ENCODE data around the gene SUGP2. TPM values are rescaled to one million over a fixed set of nuclear protein-coding genes. Genes with fewer than 3 reads are reported as not detected.
A peak's percentile ranks its signal among the peaks of the same experiment; 100 is the strongest.

Gene SUGP2
- total and polyA plus RNA-seq, 2 of the 13 experiments (the other 11 are each of a cell fraction or from before 2014, with no cell fraction given) = 40.6 to 57.7 TPM

DNA sequence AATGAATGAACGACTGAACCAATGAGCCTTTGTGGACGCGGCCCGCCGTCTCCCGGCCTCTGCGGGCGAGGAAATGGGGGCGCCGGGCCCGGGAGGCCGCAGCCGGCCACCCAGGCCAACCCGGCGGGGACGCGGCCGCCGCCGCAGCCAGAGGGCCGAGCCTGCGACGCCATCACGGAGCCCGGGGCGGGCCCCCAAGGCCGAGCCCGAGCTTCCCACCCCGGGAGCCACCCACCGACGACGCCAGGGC lies 216 bp downstream of the SUGP2 start:
- Histone ChIP-seq H3K4me2 (ENCODE audit: low read depth, low read length) (peak overlapping the region; percentile 95), H3K27me3 (ENCODE audit: control insufficient read depth in 1 of 2, insufficient read depth in 2 of 2, low read length in 2 of 2) (no peaks in the 10 kb centered on the region; a peak in 1 of 5 replicates), H3K4me1 (ENCODE audit: insufficient read depth, low read length) (peaks cover 41% of the 10 kb centered on the region), H3K27ac (ENCODE audit: extremely low read length, insufficient read depth, low read length) (peak overlapping the region; percentile 98), H4K20me1 (ENCODE audit: insufficient read depth, low read length) (peaks cover 7% of the 10 kb centered on the region; the same call in 1 of the 2 replicates), H3K4me3 (replicated peaks in 1 of 3; ENCODE audit: insufficient read depth in 1 of 3, low read depth in 2 of 3, low read length in 3 of 3) (peak overlapping the region; percentile 91 to 98 (median 93)), H3K9ac (ENCODE audit: insufficient read depth, low read depth, low read length) (peak overlapping the region; percentile 94), H2AFZ (ENCODE audit: low read length) (no peak overlapping the region), H3K9me3 (ENCODE audit: low read length) (no peaks in the 10 kb centered on the region), H3K79me2 (ENCODE audit: insufficient read depth, low read length) (peaks cover 51% of the 10 kb centered on the region), H3K36me3 (replicated peaks in 1 of 2; ENCODE audit: control insufficient read depth in 1 of 2, insufficient read depth in 2 of 2, low read length in 2 of 2) (peaks cover 8 to 30% of the 10 kb centered on the region in 2 experiments)
- BruUV-seq (replicated peaks) = TSS peak; percentile 75
- ChIA-PET CTCF (ENCODE audit: low intra/inter-chr PET ratio, low total read pairs) (no interaction called here), POLR2A (no interaction called here)
- ATAC-seq = peak; percentile 47; the same call in 1 of the 3 replicates
- in situ Hi-C loops (cut with HindIII; ENCODE audit: extremely low pct_ligation_motif_present, low pct_unique_long_range_greater_than_20kb) (no loop called here), intact Hi-C loops (cut with micrococcal nuclease; ENCODE audit: unreplicated experiment) (loop anchor here (2.0 kb wide), 1 partner anchor 30 kb away; the partner anchor contains the start of gene SLC25A42)
- DNase-seq (ENCODE audit: low spot score) = no peak
- WGBS (ENCODE audit: low lambda C conversion rate) = no CpG with 5 or more reads among the region's 32 CpGs
- FAIRE-seq = no peak
- TF ChIP-seq, protein P1, sequence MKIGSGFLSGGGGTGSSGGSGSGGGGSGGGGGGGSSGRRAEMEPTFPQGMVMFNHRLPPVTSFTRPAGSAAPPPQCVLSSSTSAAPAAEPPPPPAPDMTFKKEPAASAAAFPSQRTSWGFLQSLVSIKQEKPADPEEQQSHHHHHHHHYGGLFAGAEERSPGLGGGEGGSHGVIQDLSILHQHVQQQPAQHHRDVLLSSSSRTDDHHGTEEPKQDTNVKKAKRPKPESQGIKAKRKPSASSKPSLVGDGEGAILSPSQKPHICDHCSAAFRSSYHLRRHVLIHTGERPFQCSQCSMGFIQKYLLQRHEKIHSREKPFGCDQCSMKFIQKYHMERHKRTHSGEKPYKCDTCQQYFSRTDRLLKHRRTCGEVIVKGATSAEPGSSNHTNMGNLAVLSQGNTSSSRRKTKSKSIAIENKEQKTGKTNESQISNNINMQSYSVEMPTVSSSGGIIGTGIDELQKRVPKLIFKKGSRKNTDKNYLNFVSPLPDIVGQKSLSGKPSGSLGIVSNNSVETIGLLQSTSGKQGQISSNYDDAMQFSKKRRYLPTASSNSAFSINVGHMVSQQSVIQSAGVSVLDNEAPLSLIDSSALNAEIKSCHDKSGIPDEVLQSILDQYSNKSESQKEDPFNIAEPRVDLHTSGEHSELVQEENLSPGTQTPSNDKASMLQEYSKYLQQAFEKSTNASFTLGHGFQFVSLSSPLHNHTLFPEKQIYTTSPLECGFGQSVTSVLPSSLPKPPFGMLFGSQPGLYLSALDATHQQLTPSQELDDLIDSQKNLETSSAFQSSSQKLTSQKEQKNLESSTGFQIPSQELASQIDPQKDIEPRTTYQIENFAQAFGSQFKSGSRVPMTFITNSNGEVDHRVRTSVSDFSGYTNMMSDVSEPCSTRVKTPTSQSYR (CRISPR knock-in tag; IDR thresholded peaks at IDR 0.05; ENCODE audit: borderline replicate concordance) = no peak
- TF ChIP-seq ZNF558 (CRISPR knock-in tag; IDR thresholded peaks at IDR 0.05; ENCODE audit: borderline replicate concordance) (0 out of 2 replicates have a peak, but pooled peaks have one; percentile 14), RAD21 (CRISPR knock-in tag; IDR thresholded peaks at IDR 0.05) (peak; percentile 20; the same call in 1 of the 2 replicates), TMF1 (CRISPR knock-in tag; IDR thresholded peaks at IDR 0.05; ENCODE audit: low read depth) (0 out of 2 replicates have a peak, but pooled peaks have one; percentile 54), SCMH1 (CRISPR knock-in tag; IDR thresholded peaks at IDR 0.05; ENCODE audit: borderline replicate concordance) (no peak), ZBTB1 (CRISPR knock-in tag; IDR thresholded peaks at IDR 0.05; ENCODE audit: borderline replicate concordance) (no peak), NFYC (CRISPR knock-in tag; IDR thresholded peaks at IDR 0.05) (no peak), YY1 (IDR thresholded peaks at IDR 0.05; ENCODE audit: insufficient read depth, insufficient replicate concordance, low read depth, low read length) (peak; percentile 58), ZFP62 (CRISPR knock-in tag; IDR thresholded peaks at IDR 0.05) (no peak), ZNF766 (CRISPR knock-in tag; IDR thresholded peaks at IDR 0.05; ENCODE audit: borderline replicate concordance) (no peak), NFE2L2 (IDR thresholded peaks at IDR 0.05; ENCODE audit: low read length) (no peak), ARHGAP35 (CRISPR knock-in tag; IDR thresholded peaks at IDR 0.05; ENCODE audit: borderline replicate concordance) (no peak)
